Measurements from ENCODE around the gene TMUB1. TPM values are rescaled to one million over a fixed set of nuclear protein-coding genes. Genes with fewer than 3 reads are reported as not detected.

The TMUB1 gene
- total and polyA plus RNA-seq, 9 of the 15 experiments (the other 6 are each of a cell fraction or from before 2014, with no cell fraction given), result 0.14 to 241 (median 74.1) TPM

DNA sequence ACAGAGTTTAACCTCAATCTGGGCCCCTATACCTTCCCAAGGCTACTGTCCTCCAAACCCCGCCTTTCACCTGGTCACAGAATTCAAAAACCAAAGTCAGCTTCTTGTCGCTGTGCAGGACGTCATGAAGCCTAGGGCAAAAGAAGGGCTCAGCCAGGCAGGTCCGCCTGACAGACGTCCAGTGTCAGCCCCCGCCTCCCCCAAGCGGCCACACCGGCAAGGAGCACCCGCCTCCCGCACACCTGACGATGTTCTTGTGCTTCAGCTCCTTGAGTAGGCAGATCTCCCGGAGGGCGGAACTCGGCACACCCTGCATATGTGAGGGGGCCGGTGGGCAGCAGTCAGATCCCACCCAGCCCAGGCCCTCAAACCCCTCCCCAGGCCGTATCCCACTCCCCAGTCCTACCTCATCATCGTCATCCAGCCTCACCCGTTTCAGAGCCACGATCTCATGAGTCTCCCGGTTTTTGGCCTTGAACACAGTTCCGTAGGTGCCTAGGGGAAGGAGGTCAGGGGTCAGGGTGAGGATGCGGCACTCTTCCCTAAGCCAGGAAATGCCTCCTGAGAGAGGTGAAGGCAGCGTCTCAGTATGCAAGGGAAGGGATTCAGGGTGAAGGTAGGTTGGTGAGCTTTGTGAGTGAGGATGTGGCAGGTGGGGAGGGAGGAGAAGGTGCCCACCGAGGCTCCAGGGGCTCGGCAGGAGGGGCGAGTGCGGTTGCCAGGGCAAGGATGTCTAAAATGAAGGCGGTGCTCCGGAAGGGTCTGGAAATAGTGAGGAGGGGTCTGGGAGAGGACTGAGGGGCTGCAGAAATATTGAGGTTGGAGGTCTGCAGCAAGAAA, 26.4 kb downstream of the TMUB1 start (continued):
- TF ChIP-seq, protein P1, sequence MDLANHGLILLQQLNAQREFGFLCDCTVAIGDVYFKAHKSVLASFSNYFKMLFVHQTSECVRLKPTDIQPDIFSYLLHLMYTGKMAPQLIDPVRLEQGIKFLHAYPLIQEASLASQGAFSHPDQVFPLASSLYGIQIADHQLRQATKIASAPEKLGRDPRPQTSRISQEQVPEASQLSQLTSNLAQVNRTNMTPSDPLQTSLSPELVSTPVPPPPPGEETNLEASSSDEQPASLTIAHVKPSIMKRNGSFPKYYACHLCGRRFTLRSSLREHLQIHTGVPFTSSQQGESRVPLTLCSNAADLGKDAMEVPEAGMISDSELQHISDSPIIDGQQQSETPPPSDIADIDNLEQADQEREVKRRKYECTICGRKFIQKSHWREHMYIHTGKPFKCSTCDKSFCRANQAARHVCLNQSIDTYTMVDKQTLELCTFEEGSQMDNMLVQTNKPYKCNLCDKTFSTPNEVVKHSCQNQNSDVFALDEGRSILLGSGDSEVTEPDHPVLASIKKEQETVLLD (IDR thresholded peaks at IDR 0.05), result peak; percentile 13; the same call in 1 of the 2 replicates
- TF ChIP-seq, protein P2, sequence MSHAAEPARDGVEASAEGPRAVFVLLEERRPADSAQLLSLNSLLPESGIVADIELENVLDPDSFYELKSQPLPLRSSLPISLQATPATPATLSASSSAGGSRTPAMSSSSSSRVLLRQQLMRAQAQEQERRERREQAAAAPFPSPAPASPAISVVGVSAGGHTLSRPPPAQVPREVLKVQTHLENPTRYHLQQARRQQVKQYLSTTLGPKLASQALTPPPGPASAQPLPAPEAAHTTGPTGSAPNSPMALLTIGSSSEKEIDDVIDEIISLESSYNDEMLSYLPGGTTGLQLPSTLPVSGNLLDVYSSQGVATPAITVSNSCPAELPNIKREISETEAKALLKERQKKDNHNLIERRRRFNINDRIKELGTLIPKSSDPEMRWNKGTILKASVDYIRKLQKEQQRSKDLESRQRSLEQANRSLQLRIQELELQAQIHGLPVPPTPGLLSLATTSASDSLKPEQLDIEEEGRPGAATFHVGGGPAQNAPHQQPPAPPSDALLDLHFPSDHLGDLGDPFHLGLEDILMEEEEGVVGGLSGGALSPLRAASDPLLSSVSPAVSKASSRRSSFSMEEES (CRISPR knock-in tag; IDR thresholded peaks at IDR 0.05), result no peak
- TF ChIP-seq, protein P3, sequence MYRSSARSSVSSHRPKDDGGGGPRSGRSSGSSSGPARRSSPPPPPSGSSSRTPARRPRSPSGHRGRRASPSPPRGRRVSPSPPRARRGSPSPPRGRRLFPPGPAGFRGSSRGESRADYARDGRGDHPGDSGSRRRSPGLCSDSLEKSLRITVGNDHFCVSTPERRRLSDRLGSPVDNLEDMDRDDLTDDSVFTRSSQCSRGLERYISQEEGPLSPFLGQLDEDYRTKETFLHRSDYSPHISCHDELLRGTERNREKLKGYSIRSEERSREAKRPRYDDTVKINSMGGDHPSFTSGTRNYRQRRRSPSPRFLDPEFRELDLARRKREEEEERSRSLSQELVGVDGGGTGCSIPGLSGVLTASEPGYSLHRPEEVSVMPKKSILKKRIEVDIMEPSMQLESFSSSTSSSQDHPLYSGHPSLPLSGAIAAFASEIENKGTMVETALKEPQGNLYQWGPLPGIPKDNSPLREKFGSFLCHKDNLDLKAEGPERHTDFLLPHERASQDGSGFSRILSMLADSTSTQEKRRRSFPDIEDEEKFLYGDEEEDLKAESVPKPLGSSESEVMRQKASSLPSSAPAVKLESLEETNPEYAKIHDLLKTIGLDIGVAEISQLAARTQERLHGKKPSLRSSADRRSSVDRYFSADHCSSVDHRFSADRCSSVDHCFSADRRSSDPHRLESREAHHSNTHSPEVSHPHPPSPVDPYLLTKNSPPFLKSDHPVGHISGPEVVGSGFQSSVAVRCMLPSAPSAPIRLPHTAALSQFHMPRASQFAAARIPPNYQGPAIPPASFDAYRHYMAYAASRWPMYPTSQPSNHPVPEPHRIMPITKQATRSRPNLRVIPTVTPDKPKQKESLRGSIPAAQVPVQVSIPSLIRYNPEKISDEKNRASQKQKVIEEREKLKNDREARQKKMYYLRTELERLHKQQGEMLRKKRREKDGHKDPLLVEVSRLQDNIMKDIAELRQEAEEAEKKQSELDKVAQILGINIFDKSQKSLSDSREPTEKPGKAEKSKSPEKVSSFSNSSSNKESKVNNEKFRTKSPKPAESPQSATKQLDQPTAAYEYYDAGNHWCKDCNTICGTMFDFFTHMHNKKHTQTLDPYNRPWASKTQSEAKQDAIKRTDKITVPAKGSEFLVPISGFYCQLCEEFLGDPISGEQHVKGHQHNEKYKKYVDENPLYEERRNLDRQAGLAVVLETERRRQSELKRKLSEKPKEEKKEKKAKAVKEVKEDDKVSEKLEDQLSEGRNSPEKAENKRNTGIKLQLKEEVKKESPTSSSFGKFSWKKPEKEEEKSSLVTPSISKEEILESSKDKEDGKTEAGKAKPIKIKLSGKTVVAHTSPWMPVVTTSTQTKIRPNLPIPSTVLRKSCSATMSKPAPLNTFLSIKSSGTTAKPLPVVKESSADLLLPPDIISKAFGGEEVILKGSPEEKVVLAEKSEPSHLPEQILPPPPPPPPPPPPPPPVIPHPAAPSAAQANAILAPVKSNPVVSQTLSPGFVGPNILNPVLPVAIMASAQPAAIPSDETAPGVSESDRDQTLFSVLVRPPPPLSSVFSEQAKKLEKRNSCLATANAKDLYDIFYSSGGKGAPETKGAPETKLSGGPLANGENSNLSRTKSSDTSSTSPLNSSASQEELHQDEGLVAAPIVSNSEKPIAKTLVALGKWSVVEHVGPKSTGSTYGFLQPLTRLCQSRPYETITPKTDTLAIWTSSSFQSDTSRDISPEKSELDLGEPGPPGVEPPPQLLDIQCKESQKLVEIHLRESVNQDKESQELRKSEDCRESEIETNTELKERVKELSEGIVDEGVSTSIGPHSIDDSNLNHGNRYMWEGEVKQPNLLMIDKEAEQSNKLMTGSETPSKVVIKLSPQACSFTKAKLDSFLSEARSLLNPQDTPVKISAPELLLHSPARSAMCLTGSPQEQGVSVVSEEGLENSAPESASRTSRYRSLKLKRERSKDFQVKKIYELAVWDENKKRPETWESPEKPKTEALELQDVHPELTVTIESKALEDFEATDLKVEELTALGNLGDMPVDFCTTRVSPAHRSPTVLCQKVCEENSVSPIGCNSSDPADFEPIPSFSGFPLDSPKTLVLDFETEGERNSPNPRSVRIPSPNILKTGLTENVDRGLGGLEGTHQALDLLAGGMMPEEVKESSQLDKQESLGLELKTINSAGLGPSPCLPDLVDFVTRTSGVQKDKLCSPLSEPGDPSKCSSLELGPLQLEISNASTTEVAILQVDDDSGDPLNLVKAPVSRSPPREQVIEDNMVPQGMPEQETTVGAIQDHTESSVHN (IDR thresholded peaks at IDR 0.05; ENCODE audit: borderline replicate concordance in 1 of 2, low read depth in 1 of 2), result no peak
- TF ChIP-seq, protein P4, sequence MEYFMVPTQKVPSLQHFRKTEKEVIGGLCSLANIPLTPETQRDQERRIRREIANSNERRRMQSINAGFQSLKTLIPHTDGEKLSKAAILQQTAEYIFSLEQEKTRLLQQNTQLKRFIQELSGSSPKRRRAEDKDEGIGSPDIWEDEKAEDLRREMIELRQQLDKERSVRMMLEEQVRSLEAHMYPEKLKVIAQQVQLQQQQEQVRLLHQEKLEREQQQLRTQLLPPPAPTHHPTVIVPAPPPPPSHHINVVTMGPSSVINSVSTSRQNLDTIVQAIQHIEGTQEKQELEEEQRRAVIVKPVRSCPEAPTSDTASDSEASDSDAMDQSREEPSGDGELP (CRISPR knock-in tag; IDR thresholded peaks at IDR 0.05; ENCODE audit: borderline replicate concordance), result peak; percentile 76; the same call in 1 of the 2 replicates
- TF ChIP-seq EP400 (IDR thresholded peaks at IDR 0.05) (no peak), POLR3G (IDR thresholded peaks at IDR 0.05; ENCODE audit: extremely low read depth, insufficient read length, insufficient replicate concordance) (no peak), SETDB1 (IDR thresholded peaks at IDR 0.05; ENCODE audit: low read length) (no peak), MCM3 (IDR thresholded peaks at IDR 0.05) (no peak), MAFF (IDR thresholded peaks at IDR 0.05; ENCODE audit: low read length) (no peak), ZKSCAN8 (CRISPR knock-in tag; IDR thresholded peaks at IDR 0.05) (no peak), KDM4B (IDR thresholded peaks at IDR 0.05; ENCODE audit: borderline replicate concordance in 2 of 2, low read depth in 1 of 2) (no peak), TARDBP (IDR thresholded peaks at IDR 0.05) (no peak)
- TF ChIP-seq, protein P5, sequence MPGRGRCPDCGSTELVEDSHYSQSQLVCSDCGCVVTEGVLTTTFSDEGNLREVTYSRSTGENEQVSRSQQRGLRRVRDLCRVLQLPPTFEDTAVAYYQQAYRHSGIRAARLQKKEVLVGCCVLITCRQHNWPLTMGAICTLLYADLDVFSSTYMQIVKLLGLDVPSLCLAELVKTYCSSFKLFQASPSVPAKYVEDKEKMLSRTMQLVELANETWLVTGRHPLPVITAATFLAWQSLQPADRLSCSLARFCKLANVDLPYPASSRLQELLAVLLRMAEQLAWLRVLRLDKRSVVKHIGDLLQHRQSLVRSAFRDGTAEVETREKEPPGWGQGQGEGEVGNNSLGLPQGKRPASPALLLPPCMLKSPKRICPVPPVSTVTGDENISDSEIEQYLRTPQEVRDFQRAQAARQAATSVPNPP (IDR thresholded peaks at IDR 0.05; ENCODE audit: borderline replicate concordance, insufficient read depth, insufficient read length), result no peak

Measured in K562 (cell line).